HuH-7 (cell line): Measurements from ENCODE around the gene CDH4.

ENCODE experiments used
- DNase-seq: peaks from one replicate; pipeline ENCODE4 v3.0.0; 2011; ENCODE audit warnings: low spot score

The CDH4 gene

GRCh38 chr20:61736001-61736635, 484.1 kb downstream of the CDH4 start:
- DNase-seq = no peak

GRCh38 chr20:61736751-61737310, 484.8 kb downstream of the CDH4 start:
- DNase-seq = no peak

- DNase-seq = no peak
These were observed 485.3 kb downstream of the CDH4 start for GRCh38 chr20:61737346-61737745.

GRCh38 chr20:61737812-61738443, 485.9 kb downstream of the CDH4 start:
- no peak for DNase-seq

GRCh38 chr20:61738601-61739069, 486.6 kb downstream of the CDH4 start:
- no peak for DNase-seq

- no peak for DNase-seq
These were observed 487.2 kb downstream of the CDH4 start for GRCh38 chr20:61739086-61739831.

- DNase-seq = no peak
These were observed 487.7 kb downstream of the CDH4 start for GRCh38 chr20:61739832-61740118.

- DNase-seq = no peak
These were observed 490.2 kb downstream of the CDH4 start for GRCh38 chr20:61742097-61742825.

GRCh38 chr20:61743606-61744005, 491.5 kb downstream of the CDH4 start:
- no peak for DNase-seq

GRCh38 chr20:61744691-61745396, 492.8 kb downstream of the CDH4 start:
- DNase-seq = no peak

- no peak for DNase-seq
These were observed 493.5 kb downstream of the CDH4 start for GRCh38 chr20:61745397-61746146.

GRCh38 chr20:61746147-61746646, 494.1 kb downstream of the CDH4 start:
- no peak for DNase-seq

GRCh38 chr20:61746781-61747180, 494.7 kb downstream of the CDH4 start:
- no peak for DNase-seq

GRCh38 chr20:61748376-61748775, 496.3 kb downstream of the CDH4 start:
- DNase-seq = no peak

GRCh38 chr20:61749406-61750075, 497.5 kb downstream of the CDH4 start:
- DNase-seq = no peak

GRCh38 chr20:61750093-61750492, 498.0 kb downstream of the CDH4 start:
- DNase-seq = no peak

- DNase-seq = no peak
These were observed 500.5 kb downstream of the CDH4 start for GRCh38 chr20:61752576-61752975.

GRCh38 chr20:61753316-61753942, 501.4 kb downstream of the CDH4 start:
- DNase-seq = no peak
